ENCODE data around the gene TAOK3.
"Not testable (repeated sequence)": the region's sequence is repeated elsewhere in the genome, so short reads cannot be mapped to it uniquely, and the experiment has no call there.

TAOK3 gene

DNA sequence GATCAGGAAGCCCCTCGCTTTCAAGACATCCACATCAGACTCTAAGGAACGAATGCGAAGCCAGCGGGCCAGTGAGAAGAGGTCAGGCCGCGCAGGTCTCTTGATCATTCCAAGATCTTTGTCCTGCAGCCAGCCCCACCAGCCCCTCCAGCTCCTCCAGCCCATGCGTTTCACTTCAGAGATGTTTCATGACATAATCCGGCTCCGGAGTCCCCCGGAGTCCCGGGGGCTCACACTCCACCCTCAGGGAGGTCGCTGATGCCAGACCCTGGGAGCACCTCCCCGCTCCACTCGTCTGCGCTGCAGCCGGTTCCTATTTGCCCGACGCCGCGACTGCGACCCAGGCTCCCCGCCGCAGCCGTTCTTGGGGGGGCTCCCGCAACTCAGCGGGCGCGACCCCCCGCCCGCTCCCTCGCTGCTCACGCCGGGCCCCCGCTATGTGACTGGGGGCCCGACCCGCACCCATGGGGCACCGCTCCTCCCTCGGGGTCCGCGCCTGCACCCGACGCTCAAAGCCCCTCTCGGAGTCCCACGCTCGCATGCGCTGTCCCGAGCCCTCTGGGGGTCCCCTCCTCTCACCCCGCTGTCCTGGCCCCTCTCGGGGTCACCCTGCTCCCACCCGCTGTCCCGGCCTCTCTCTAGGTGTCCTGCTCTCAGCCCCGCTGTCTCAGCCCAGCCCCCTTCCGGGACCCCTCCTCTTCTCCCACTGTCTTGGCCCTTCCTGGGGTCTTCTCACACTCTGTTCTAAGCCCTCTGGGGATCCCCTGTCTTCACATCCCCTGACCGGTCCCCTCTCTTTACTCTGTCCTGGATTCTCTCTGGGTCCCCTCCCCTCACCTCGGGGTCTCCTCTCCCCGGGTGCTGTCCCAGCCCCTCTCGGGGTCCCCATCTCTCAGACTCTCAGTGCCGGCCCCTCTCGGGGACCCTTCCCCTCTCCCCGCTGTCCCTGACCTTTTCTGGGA lies 1.1 kb downstream of the TAOK3 start:
- FAIRE-seq, result no peak

DNA sequence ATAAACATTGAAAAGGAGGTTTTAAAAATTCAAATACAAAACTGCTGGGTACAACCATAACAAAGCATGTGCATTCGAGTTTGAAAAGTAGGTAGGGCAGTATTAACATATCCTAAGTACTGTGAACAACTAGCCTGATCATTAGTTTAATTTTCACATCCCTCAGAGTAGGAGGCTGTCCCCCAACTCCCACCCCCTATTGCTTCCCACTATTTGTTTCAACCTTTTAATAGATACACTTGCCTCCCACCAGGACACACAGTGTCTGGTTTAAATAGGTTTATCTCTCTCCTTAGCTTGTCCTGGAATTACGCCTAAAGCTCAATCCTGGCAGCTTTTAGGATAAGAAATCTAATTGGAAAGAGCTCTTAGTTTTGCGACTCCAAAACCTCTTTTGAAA lies 2.1 kb downstream of the TAOK3 start:
- no peak for FAIRE-seq

GRCh38 chr12:118368821-118369220 lies 3.9 kb downstream of the TAOK3 start:
- FAIRE-seq, result no peak

GRCh38 chr12:118361889-118362288 lies 10.8 kb downstream of the TAOK3 start:
- no peak for FAIRE-seq

- no peak for FAIRE-seq
These were observed 11.7 kb downstream of the TAOK3 start for GRCh38 chr12:118361092-118361404.

GRCh38 chr12:118359541-118359915 lies 13.2 kb downstream of the TAOK3 start:
- FAIRE-seq, result no peak

DNA sequence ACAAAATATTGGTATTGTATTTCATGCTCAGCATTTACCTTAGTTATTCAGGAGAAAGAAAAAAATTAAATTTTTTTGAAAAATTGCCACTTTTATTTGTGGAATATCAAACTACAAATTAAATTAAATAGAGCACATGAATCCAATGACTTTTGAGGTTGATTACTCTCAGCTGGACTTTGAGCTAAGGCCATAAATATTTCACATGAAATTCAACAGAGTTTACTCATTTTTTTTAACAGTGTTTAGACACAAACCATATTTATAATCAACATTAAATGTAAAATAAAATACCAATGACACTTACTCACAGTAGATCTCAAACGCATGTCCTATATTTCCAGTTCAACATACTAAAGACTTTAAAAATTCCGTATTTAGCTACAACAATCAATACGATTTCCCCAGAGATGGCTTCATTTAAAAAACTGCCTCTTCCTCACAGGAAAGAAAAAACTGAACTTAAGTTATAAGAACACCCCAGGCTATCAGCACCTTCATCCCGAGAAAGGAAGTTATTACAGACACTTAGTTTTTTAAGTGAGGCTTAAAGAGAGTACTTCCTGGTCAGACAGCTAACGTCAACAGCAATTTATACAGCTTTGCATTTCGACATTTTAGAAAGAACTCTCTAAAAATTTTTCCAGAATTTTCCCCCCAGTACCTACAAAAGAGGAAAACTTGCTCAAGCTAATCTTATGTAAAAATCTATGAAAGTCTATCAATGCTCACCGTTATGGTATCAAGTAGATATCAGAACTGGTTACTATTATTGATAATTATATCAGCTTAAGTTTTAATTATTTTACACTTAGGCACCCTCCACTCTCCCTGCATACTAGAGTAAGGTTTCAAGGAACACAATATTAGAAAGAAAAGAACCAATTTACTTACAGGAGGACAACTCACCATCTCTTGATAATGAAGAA lies 13.8 kb downstream of the TAOK3 start:
- no peak for FAIRE-seq

DNA sequence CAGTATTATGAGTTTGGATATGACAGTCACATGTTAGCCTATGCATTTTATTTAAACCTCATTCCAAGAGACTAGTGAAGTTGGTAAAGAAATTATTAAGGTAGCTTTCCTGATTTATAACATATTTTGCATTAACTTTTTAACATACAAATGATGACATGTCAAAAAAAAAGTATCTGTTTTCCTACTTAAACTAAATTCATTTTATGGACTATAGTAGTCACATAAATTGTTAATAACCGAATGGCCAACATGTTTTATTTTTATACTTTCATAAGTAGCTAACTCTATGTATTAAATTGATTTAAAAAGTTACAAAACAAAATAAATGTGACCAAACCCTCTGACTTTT lies 14.7 kb downstream of the TAOK3 start:
- peak; percentile 49 for FAIRE-seq

GRCh38 chr12:118357257-118358007 lies 15.3 kb downstream of the TAOK3 start:
- peak; percentile 56 for FAIRE-seq

DNA sequence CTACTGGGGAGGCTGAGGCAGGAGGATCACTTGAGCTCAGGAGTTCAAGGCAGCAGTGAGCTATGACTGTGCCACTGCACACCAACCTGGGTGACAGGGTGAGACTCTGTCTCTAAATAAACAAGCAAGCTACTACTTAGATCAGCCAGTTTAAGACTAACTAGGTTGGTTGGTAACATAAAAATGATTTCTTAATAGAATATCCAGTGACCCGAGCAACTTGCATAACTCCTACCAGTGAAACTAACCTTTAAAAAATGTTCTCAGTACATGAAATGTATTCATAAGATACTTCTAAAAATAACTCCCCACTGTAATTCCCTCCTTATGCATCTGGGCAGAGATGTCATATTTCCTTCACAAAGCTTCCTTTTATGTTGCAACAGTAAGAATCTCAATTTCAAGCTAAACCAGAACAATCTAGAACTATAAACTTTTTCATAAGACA lies 15.9 kb downstream of the TAOK3 start:
- no peak for FAIRE-seq

DNA sequence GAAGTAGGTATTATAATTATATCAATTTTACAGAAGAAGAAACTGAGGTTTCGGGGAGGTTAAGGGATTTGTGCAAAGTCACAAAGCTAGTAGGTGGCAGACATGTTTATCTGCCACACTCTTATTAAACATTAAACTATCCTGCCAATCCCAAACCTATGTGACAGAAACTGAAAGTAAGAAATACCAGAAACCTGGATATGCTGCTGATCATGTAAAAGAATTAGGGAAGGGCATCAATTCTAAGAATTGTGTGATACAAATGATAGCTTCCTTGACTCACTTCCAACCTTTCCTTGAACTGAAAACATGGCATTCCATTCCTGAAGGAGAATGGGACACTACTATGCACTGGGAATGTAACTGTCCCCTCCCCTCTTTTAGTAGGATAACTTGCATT lies 16.9 kb downstream of the TAOK3 start:
- no peak for FAIRE-seq

DNA sequence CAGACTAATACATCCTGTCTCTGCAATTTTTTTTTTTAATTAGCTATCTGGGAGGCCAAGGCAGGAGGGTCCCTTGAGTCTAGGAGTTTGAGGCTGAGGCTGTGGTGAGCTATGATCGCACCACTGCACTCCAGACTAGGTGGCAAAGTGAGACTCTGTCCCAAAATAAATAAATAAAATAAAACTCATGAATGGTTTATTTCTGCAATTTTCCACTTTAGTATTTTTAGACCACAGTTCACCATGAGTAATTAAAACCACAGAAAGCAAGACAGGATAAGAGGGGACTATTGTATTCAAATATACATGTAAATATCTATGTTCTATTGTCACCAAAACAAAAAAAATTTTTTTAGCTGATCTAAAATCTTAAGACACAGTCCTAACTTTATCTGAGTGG lies 17.8 kb downstream of the TAOK3 start:
- FAIRE-seq, result no peak

GRCh38 chr12:118354503-118354902 lies 18.2 kb downstream of the TAOK3 start:
- not testable (repeated sequence) for FAIRE-seq

GRCh38 chr12:118353721-118354120 lies 19.0 kb downstream of the TAOK3 start:
- no peak for FAIRE-seq

DNA sequence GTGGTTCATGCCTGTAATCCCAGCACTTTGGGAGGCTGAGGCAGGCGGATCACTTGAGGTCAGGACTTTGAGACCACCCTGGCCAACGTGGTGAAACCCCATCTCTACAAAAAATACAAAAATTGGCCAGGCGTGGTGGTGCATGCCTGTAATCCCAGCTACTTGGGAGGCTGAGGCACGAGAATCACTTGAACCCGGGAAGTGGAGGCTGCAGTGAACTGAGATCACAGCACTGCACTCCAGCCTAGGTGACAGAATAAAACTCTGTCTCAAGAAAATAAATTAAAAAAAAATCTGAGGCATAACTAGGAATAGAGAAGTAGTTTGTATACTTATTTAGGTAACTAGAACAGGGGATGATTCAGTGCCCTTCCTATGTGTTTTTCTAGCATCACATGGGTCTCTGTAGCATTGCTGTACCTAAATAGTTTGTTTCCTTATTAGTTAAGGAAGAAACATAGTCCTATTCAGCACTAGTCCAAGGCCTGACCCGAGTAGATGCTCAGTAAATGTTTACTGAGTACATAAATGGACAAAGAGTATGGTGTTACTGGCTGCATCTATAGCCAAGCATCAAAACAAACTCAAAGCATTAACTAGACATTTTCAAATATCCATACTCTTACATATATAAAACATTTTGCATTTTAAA lies 21.7 kb downstream of the TAOK3 start:
- no peak for FAIRE-seq

DNA sequence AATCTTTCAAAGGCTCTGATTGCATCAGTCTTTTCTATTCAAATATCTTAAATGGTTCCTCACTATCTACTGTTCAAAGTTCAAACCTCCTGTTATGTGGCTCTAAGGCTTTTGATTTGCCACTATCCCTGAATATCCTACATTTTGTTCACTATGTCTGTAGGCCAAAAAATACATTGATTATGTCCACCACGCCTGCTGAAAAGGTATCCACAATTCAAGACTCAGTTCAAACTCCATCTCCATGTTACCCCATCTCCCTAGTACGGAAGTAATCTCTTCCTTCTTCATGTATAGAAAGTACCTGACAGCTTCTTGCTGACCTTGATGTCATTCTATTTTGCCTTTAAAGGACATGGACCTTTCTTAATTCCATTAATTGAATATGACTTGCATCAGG lies 24.8 kb downstream of the TAOK3 start:
- no peak for FAIRE-seq

- FAIRE-seq, result no peak
These were observed 25.8 kb downstream of the TAOK3 start for GRCh38 chr12:118346895-118347294.

DNA sequence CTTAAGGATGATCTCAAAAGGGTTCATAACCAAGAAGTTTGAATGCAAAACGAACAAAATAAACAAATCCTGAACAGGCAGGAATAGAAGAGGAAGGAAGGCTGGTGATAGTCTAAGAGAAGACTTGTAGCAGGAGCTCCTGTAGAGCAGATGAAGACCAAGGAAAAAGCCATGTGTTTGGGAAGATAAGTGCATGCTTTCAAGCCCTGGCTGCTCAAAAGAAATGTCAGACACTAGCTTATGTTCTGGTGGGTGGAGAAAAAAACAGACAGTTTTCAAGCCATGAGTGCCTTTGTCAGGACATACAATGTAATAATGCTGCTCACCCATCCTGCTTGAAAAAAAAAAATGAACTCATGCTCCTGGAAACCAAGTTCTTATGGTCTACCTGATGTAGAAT lies 27.4 kb downstream of the TAOK3 start:
- FAIRE-seq, result no peak

GRCh38 chr12:118344829-118345228 lies 27.9 kb downstream of the TAOK3 start:
- no peak for FAIRE-seq

DNA sequence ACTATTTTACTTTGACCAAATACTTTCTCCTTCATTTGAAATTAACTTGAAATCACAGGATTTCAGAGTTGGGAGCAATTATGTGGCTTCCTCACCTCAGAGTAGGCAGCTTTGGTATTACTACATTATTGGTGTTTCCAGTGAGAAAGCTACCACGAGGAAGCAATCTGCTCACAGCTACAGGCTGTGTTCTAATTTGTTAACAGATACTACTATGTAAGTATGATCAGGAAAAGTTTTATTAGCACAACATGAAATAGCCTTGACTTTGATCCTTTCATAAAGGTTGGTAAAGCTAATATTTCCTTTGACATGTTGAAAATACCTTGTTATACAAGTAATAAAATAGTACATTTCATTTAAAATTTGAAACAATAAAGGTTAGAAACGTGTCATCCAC lies 30.6 kb downstream of the TAOK3 start:
- no peak for FAIRE-seq

GRCh38 chr12:118337194-118337838 lies 35.4 kb downstream of the TAOK3 start:
- FAIRE-seq, result no peak

GRCh38 chr12:118336123-118336522 lies 36.6 kb downstream of the TAOK3 start:
- no peak for FAIRE-seq
